Measurements from ENCODE around the gene ANXA5. TPM values are rescaled to one million over a fixed set of nuclear protein-coding genes. Genes with fewer than 3 reads are reported as not detected.

The ANXA5 gene
- polyA plus RNA-seq, 1 of the 3 experiments (the other 2 are of a cell fraction) = 379 TPM

- no peaks in the 10 kb centered on the region for H3K9me3 ChIP-seq
- H3K27me3 ChIP-seq (ENCODE audit: insufficient read depth) = no peaks in the 10 kb centered on the region
- peak overlapping the region; percentile 72 to 82 for H3K4me3 ChIP-seq (ENCODE audit: low read depth in 2 of 2, low read length in 1 of 2)
- DNase-seq = peak; percentile 26
- ChIA-PET CTCF (interaction anchor here (0.9 to 1.8 kb wide), 4 partner anchors 9 to 32 kb away, joined by 3 to 4 read pairs (median 4); no protein-coding TSS in a partner anchor), POLR2A (interaction anchor here (0.6 to 1.8 kb wide), 3 partner anchors 10 to 105 kb away, joined by 3 to 7 read pairs (median 4); partner anchors contain the start of gene EXOSC9)
- H3K9me2 ChIP-seq = no peaks in the 10 kb centered on the region
- peak overlapping the region; percentile 74 for H3K4me2 ChIP-seq
- H3K4me1 ChIP-seq (ENCODE audit: control insufficient read depth in 1 of 2, insufficient read depth in 2 of 2, low read depth in 1 of 2, low read length in 1 of 2) = peaks cover 3 to 36% of the 10 kb centered on the region in 2 experiments
- 6% methylated on average over 25 of the region's 26 CpGs for WGBS (ENCODE audit: low lambda C conversion rate)
- H4K20me1 ChIP-seq (ENCODE audit: insufficient read depth) = peaks cover 40% of the 10 kb centered on the region
- peak overlapping the region; percentile 98 for H3K9ac ChIP-seq
- peaks cover 10 to 28% of the 10 kb centered on the region in 2 experiments for H3K36me3 ChIP-seq (replicated peaks in 1 of 2; ENCODE audit: control insufficient read depth in 1 of 2, insufficient read depth in 2 of 2, low read length in 1 of 2)
- peaks cover 17% of the 10 kb centered on the region for H3F3A ChIP-seq (replicated peaks; ENCODE audit: insufficient read depth)
- TF ChIP-seq USF1 (IDR thresholded peaks at IDR 0.05; ENCODE audit: borderline replicate concordance, low read depth) = peak; percentile 72
- TF ChIP-seq TAF1 (IDR thresholded peaks at IDR 0.05; ENCODE audit: borderline replicate concordance, low read depth, low read length) = no peak
- no peak for TF ChIP-seq YY1 (IDR thresholded peaks at IDR 0.05; ENCODE audit: low read depth)
- H2AFZ ChIP-seq (ENCODE audit: low read depth) = peak overlapping the region; percentile 31; the same call in 1 of the 2 replicates
- H3K27ac ChIP-seq (ENCODE audit: low read depth in 2 of 2, low read length in 1 of 2) = peak overlapping the region; percentile 43 to 87
- peaks cover 54% of the 10 kb centered on the region for H3K79me2 ChIP-seq (ENCODE audit: insufficient read depth)
Observed at GRCh38 chr4:121696170-121696580, 605 bp downstream of the ANXA5 start.

GRCh38 chr4:121693886-121694285 lies 2.9 kb downstream of the ANXA5 start:
- Histone ChIP-seq H3K4me1 (ENCODE audit: control insufficient read depth in 1 of 2, insufficient read depth in 2 of 2, low read depth in 1 of 2, low read length in 1 of 2) (peaks cover 3 to 55% of the 10 kb centered on the region in 2 experiments), H3F3A (replicated peaks; ENCODE audit: insufficient read depth) (peaks cover 30% of the 10 kb centered on the region), H3K9me2 (no peaks in the 10 kb centered on the region), H3K27me3 (ENCODE audit: insufficient read depth) (no peaks in the 10 kb centered on the region), H3K4me3 (ENCODE audit: low read depth in 2 of 2, low read length in 1 of 2) (no peak overlapping the region), H3K9me3 (no peaks in the 10 kb centered on the region), H4K20me1 (ENCODE audit: insufficient read depth) (peaks cover 59% of the 10 kb centered on the region), H2AFZ (ENCODE audit: low read depth) (no peak overlapping the region), H3K9ac (no peak overlapping the region), H3K27ac (ENCODE audit: low read depth in 2 of 2, low read length in 1 of 2) (peak overlapping the region in 1 of 2 experiments; percentile 93; a peak in 1 of 4 replicates), H3K79me2 (ENCODE audit: insufficient read depth) (peaks cover 72% of the 10 kb centered on the region), H3K4me2 (peak overlapping the region; percentile 42; the same call in 1 of the 2 replicates), H3K36me3 (replicated peaks in 1 of 2; ENCODE audit: control insufficient read depth in 1 of 2, insufficient read depth in 2 of 2, low read length in 1 of 2) (peaks cover 19 to 37% of the 10 kb centered on the region in 2 experiments)
- CTCF ChIA-PET = no interaction called here
- POLR2A ChIA-PET = no interaction called here
- 83% methylated on average over 4 of the region's 4 CpGs for WGBS (ENCODE audit: low lambda C conversion rate)
- TF ChIP-seq ZBTB33 (IDR thresholded peaks at IDR 0.05; ENCODE audit: borderline replicate concordance, low read depth) = no peak
- no peak for TF ChIP-seq USF1 (IDR thresholded peaks at IDR 0.05; ENCODE audit: borderline replicate concordance, low read depth)
- TF ChIP-seq, protein P1, sequence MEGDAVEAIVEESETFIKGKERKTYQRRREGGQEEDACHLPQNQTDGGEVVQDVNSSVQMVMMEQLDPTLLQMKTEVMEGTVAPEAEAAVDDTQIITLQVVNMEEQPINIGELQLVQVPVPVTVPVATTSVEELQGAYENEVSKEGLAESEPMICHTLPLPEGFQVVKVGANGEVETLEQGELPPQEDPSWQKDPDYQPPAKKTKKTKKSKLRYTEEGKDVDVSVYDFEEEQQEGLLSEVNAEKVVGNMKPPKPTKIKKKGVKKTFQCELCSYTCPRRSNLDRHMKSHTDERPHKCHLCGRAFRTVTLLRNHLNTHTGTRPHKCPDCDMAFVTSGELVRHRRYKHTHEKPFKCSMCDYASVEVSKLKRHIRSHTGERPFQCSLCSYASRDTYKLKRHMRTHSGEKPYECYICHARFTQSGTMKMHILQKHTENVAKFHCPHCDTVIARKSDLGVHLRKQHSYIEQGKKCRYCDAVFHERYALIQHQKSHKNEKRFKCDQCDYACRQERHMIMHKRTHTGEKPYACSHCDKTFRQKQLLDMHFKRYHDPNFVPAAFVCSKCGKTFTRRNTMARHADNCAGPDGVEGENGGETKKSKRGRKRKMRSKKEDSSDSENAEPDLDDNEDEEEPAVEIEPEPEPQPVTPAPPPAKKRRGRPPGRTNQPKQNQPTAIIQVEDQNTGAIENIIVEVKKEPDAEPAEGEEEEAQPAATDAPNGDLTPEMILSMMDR (IDR thresholded peaks at IDR 0.05) = no peak
- TF ChIP-seq USF2 (IDR thresholded peaks at IDR 0.05; ENCODE audit: borderline replicate concordance, low read depth, low read length) = no peak
- no peak for TF ChIP-seq TEAD4 (IDR thresholded peaks at IDR 0.05; ENCODE audit: borderline replicate concordance, insufficient read depth)
- TF ChIP-seq SIN3A (IDR thresholded peaks at IDR 0.05; ENCODE audit: borderline replicate concordance, low read depth, low read length) = no peak
- TF ChIP-seq MXI1 (IDR thresholded peaks at IDR 0.05; ENCODE audit: low read depth, low read length) = no peak
- TF ChIP-seq JUND (IDR thresholded peaks at IDR 0.05) = no peak
- no peak for TF ChIP-seq NFIC (IDR thresholded peaks at IDR 0.05; ENCODE audit: borderline replicate concordance)
- no peak for TF ChIP-seq MAX (IDR thresholded peaks at IDR 0.05; ENCODE audit: low read depth)
- TF ChIP-seq EZH2phosphoT487 (IDR thresholded peaks at IDR 0.05; ENCODE audit: borderline replicate concordance, low read depth) = no peak
- DNase-seq = no peak
